ENCODE measurements around the gene SLC40A1.

DNA sequence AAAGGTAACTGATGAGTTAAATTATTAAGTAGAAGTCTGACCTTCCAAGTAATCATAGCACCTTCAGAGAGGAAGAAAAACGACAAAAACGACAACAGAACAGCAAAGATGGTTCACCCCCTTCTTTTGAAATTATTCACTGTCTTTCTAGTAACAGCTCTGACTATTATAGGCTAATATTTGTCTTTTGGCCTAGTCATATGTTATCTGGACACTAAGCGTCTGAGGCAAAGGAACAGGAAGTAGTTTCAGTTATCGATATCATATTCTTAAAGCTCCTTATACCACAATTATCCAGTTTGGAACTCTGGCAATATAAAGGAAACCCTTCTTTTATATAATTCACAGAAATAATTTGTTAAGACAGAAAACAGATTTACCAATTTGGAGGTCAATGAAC, 27.6 kb upstream of the SLC40A1 start:
- no peak for TF ChIP-seq EZH2 (IDR thresholded peaks at IDR 0.05; ENCODE audit: insufficient read depth, low read length)
- TF ChIP-seq, protein P1, sequence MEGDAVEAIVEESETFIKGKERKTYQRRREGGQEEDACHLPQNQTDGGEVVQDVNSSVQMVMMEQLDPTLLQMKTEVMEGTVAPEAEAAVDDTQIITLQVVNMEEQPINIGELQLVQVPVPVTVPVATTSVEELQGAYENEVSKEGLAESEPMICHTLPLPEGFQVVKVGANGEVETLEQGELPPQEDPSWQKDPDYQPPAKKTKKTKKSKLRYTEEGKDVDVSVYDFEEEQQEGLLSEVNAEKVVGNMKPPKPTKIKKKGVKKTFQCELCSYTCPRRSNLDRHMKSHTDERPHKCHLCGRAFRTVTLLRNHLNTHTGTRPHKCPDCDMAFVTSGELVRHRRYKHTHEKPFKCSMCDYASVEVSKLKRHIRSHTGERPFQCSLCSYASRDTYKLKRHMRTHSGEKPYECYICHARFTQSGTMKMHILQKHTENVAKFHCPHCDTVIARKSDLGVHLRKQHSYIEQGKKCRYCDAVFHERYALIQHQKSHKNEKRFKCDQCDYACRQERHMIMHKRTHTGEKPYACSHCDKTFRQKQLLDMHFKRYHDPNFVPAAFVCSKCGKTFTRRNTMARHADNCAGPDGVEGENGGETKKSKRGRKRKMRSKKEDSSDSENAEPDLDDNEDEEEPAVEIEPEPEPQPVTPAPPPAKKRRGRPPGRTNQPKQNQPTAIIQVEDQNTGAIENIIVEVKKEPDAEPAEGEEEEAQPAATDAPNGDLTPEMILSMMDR (IDR thresholded peaks at IDR 0.05; ENCODE audit: insufficient read depth, low read depth, low read length) = no peak

Data from astrocyte (in vitro differentiated cells and primary cell).